ENCODE measurements around the gene KIF1A.

GRCh38 chr2:240847817-240848216, 27.8 kb upstream of the KIF1A start:
- TF ChIP-seq CTCF (IDR thresholded peaks at IDR 0.05) (no peak), EZH2 (IDR thresholded peaks at IDR 0.05) (no peak)
